Measurements from ENCODE around the gene SP110. TPM values are rescaled to one million over a fixed set of nuclear protein-coding genes. Genes with fewer than 3 reads are reported as not detected.
"Not testable (repeated sequence)": the region's sequence is repeated elsewhere in the genome, so short reads cannot be mapped to it uniquely, and the experiment has no call there.

SP110 gene
- 16.3 TPM for polyA plus RNA-seq (ENCODE audit: insufficient read length)

- DNase-seq, result peak; percentile 88
These were observed at the start of gene SP110 for GRCh38 chr2:230219419-230220331. SP110 (minus strand) TSS chr2:230219984; CDS start chr2:230216927, 3,057 bp downstream.

DNA sequence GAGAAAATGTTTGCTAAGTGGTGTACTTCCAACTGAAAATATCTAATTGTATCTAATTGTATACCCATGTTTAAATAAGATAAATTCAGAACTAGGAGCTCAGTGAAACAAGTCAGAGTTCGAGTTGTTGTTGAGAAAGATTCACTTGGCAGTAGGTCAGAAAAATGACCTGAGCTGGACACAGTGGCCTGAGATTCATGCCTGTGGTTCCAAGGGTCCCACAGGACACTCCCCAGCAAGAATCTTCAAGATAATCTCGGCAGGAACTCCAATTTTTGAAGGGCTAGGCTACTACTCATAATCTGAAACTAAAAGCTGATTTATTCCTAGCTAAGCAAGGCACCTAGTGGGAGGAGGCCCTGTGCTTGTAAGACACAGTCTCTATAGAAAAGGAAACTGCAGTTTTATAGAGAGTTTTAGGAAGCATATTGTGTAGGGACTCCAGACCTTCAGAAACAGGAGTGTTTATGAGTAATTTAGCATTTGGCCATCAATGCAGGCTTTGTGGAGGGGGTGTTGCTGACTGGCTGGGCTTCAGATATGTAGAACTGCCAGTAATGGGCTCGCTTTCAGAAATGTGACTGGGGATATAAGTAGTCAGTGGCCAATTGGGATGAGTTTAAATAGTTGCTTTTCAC, 48.9 kb upstream of the SP110 start:
- no peak for DNase-seq

GRCh38 chr2:230267556-230267955, 47.8 kb upstream of the SP110 start:
- no peak for DNase-seq

GRCh38 chr2:230267059-230267458, 47.3 kb upstream of the SP110 start:
- no peak for DNase-seq

- no peak for DNase-seq
These were observed 46.9 kb upstream of the SP110 start for GRCh38 chr2:230266638-230267037.

DNA sequence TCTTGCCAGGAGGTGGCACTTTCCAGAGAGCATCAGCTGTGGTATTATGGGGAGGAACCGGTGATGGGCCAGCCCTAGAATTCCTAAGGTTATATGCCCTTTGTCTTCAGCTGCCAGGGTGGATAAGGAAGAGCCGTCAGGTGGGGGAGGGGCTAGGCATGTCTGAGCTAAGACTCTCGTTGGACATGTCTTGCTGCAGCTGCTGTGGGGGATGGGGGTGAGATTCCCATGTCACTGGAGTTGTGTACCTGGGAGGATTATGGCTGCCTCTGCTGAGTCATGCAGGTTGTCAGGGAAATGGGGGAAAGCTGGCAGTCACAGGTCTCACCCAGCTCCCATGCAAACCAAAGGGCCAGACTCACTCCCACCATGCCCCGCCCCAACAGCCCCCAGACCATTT, 45.2 kb upstream of the SP110 start:
- not testable (repeated sequence) for DNase-seq

DNA sequence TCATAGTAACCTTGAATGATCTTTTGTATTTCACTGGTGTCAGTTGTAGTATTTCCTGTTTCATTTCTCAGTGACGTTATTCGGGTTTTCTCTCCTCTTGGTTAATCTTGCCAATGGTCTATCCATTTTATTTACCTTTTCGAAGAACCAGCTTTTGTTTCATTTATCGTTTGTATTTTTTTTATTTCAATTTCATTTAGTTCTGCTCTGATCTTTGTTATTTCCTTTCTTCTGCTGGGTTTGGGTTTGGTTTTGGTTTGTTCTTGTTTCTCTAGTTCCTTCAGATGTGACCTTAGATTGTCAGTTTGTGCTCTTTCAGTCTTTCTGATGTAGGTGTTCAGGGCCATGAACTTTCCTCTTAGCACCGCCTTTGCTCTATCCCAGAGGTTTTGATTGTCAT, 42.5 kb upstream of the SP110 start:
- DNase-seq, result no peak

DNA sequence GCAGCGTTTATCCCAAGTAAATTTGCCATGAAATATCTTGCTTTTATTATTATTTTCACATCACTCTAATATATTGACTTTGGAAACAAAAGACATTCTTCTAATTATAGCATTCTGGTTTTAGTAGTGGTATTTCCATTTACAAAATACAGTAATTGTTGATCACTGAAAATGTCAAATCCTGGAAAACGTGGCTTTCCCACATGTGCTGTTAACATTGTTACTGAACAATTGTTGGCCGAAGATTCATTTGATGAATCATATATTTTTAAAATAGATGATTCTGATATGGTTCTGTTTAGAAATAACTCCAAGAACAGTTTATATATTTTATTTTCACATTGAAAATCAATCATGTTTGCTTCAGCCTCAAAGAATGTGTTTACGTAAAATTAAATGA, 38.7 kb upstream of the SP110 start:
- no peak for DNase-seq

- no peak for DNase-seq
These were observed 37.0 kb upstream of the SP110 start for GRCh38 chr2:230256733-230257332.

GRCh38 chr2:230254152-230254881, 34.5 kb upstream of the SP110 start:
- DNase-seq, result no peak

GRCh38 chr2:230250231-230250630, 30.4 kb upstream of the SP110 start:
- no peak for DNase-seq

GRCh38 chr2:230246206-230246605, 26.4 kb upstream of the SP110 start:
- DNase-seq, result no peak

DNA sequence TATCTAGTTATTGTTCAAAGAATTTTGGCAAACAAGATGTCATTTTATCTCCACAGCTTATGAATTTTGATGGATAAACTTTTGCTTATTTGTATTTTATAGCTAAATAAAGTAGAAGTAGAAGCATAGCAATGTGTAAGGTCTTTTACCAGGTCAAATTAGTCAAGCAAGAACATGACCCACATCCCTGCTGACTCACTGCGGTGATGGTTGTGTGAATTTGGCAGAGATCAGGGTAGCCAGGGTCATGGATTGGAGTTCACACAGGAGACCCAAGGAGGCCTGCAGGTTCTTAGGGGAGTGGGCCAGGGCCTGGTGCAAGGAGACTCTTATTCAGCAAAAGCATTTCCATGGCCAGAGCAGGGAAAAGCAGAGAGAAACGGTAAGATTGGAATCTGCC, 24.4 kb upstream of the SP110 start:
- DNase-seq, result no peak

DNA sequence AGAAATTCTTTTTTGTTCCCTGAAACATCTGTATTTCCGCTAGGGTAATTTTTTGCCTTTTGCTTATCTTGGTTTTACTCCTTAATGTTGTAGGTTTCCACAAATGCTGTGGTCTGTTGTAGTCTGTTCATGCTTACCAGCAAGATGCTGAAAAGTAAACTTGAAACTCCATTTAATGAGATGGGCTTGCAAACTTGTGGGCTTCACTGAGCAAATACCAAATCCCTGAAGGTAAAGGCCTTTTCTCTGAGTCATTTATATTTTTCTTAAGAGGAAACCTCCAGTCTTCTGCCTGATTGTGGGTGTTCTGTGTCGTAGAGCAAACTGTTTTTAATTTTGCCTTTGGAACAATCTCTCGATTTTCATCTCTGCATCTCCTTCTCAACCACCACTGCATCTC, 15.1 kb upstream of the SP110 start:
- no peak for DNase-seq

DNA sequence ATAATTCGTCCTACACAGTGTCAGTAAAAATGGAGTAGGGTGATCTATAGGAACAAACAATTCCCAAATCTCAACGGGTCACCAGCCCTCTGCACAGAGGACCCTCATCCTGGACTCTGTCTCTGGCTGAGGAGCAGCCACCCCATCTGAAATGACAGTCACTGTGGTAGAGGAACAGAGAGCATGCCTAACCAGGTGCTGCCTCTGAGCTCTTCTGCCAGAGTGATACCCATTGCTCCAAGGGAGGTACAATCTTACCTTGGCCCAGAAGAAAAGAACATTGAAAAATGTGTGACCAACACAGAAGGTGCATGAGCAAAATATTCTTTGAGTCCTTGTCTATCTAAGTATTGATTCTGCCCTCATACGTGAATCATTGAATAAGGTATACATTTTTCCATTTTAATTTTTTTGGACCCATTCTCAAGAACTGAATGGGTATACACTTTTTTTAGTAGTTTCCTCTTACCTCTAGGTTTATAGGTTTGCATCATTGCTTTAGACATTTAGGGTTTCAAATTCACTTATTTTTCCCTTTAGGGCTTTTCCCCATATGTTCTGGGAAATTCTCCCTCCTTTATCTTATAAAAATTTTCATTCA, 14.4 kb upstream of the SP110 start:
- no peak for DNase-seq

- no peak for DNase-seq
These were observed 11.5 kb upstream of the SP110 start for GRCh38 chr2:230231251-230231650.

DNA sequence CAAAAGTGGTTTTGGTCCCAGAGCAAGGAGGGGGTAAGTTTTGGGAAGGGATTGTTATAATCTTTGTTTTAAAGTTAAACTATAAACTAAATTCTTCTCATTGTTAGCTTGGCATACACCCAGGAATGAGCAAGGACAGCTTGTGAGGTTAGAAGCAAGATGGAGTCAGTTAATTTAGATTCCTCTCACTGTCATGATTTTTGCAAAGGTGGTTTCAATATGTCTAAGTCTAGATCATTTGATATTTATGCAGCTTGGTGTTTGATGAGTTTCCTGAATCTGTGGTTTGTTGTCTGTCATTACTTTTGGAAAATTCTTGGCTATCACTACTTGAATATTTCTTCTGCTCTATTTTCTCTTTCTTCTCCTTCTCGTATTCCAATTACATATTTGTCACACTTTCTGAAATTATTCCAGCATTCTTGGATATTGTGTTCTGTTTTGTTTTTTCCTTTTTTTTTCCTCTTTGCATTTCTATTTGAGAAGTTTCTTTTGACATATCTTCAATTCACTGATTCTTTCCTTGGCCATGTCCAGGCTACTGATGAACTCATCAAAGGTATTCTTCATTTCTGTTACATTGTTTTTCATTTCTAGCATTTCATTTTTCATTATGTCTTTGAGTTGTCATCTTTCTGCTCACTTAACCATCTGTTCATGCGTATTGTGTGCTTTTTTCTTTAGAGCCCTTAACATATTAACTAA, 10.9 kb upstream of the SP110 start:
- no peak for DNase-seq

- DNase-seq, result no peak
These were observed 10.3 kb upstream of the SP110 start for GRCh38 chr2:230230087-230230486.

DNA sequence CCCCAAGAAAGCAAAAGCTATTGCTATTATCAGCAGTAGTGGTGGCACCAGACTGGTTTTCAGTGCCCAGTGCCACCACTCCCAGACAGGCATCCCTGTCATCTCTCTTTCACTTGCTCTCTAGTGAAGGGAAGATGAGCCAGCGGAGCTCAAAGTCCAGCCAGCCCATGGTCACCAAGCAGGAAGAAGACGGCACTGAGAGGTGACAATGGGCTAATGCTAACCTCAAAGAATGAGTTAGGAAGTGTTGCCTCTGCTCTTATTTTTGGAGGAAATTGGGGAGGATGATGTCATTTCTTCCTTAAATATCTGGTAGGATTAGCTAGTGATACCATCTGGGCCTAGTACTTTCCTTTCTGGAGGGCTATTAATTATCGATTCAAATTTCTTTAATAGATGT, 7.4 kb upstream of the SP110 start:
- DNase-seq, result no peak

DNA sequence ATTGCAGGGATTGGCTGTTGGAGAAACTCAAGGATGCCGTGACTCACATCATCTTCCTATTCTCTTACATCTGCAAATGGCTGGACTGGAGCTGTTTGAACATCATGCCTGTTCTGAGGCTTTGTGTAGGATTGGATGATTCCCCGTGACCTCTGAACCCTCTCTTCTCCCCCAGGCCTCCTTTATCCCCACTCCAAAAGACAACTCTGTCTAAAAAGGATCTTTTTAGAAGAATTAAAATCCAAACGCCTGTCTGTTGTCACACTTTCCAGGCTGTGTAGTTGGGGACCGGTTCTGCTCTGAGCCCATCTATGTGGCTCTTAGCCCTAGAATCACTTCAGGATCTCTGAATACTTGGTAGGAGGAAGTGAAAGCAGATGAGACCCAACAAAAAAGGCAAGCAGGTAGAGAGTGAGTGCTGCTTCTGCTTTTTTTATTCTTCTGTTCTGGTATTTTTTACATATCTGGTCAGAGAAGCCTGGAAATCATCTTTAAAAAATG, 6.3 kb upstream of the SP110 start:
- DNase-seq, result no peak

DNA sequence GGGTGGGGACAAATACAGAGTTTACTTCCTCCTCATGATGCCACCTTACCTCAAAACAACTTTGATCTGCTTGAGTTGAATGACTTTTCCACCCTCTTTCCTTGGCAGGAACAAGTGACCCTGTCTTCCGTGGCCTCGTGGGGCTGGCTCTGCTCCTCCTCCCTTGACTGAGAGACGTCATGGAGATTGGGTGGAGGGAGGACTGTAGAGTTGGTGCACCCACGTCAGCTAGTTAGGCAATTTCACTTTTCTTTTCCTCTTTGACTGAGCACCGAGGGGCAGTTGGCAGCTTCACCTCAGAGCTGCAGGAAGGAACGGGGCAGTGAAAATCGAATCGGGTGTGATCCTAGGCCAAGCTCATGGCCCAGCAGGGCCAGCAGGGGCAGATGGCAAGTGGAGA, 5.7 kb upstream of the SP110 start, which contains the start of gene SP140:
Gene SP140 (plus strand): TSS at position 251 of the 400 bp plus-strand sequence. CDS start 109 bp downstream, at position 360.
- DNase-seq, result no peak
